Superior temporal gyrus (tissue), 1 donor: ENCODE measurements around the gene CACNA2D4.
A peak's percentile ranks its signal among the peaks of the same experiment; 100 is the strongest.

Experiments
- DNase-seq: peaks from one replicate; pipeline ENCODE4 v3.0.0-alpha.2; 2016; ENCODE audit errors: extremely low spot score

Gene CACNA2D4

DNA sequence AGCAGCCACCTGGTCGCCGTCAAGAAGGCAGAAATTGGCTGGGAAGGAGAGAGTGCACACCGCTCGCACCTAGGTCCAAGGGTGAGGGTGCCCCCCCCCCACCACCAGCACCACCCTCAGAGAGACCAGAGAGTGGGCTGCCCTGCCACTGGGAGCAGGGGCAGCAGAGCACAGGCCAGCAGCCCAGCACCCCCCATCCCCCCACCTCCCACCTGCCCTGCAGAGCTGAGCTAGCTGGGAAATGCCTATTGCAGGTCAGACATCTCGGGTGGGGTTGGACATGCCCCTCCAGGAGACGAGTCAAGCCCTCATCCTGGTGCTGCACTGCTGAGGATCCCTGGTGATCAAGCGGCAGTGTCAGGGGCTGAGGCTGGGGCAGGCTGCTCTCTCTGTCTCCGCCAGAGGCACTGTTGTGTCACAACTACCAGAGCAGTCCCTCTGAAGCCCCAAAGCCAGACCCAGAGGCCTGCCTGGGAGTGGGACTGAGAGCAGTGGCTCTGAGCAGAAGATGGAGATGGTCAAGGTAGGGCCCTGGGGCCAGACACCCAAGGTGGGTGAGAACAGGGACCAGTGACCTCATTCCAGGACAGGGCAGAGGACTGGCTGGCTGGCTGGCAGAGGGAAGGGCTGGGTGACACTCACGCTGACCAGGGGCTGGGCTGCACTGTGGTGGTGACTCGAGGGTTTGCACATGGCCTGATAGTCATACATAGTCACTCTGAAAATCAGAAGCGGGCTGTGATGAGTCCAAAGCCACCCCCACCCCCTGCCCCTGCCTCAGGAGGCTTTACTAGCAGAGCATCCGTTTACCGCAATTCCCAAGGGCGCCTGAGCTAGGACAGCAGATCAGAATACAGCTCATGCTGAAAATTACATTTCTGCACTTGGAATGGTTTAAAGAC is 117.8 kb downstream of the CACNA2D4 start:
- no peak for DNase-seq

DNA sequence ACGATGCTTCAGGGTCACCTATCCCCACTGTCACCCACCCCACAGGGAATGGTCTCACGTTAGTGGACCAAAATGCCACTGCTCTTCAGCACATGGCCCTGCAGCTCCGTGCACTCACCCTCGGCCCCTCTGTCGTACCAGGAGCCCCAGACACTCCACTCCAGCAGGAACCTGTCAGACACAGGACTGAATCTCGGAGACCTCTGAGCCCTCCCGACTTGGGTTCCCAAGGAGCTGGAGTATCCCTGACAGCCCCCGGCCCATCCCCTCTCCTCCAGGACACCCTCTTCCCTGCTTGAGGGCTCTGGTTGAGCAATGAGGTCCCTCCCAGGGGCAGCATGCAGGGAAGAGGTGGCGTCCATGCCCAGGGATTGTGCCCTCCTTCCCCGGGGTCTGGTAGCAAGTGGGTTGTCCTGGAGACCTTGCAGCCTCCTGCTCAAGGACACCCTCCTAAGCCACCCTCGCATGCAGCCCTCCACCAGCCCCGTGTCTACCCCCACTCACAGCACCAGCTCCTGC is 118.5 kb downstream of the CACNA2D4 start:
- DNase-seq, result no peak

DNA sequence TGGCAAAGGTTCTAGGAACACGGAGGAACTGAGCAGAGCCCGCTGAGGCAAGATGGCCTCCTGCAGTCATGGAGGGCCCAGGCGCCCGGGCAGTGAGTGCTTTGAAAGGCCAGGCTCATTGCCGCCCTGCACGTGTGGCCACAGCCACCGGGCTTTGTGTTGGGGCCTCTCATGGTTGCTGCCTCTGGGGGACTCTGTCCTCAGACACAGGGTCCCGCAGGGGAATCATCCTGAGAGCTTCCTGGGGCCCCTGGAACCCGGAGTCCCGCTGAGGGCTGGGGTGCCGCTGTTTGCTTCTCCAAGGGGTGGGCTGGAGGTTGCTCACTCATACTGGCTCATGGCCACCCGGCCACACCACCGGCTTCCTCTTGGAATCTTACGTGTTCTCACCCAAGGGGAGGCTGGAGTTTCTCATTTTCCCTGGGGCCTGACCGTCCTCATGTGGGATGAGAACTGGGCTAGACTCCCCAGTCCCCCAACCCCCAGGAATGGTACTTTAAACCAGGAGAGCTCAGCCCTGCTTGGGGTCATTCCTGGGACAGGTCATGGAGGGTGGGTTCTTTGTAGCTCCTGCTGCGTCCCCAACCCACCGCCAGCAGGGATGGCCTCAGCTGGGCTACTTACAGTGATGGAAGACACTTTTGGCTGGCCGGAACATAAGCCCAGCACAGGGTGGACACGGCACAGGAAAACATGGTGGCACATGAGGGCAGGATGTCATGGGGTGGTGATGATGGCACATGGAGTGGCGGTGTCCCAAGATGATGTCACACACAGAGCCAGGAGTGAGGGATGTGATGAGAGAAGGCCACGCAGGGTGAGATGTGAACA is 119.2 kb downstream of the CACNA2D4 start:
- DNase-seq, result no peak

DNA sequence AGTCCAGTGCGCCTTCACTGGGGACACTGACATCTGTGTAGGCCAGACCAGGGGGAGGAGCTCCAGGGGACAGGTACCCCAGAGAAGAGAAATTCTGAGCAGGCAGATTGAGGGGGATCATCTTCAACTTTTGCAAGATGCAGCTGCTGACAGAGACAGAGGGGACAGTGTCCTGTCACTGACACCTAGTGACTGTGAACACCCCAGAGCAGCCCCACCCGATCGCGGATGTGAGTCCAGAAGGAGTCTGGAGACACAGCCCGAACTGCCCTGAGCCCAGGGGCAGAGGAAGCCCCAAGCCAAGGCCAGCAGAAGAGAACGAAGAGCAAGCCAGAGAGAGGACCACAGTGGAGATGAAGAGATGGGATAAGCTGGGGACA is 119.8 kb downstream of the CACNA2D4 start:
- DNase-seq, result no peak

DNA sequence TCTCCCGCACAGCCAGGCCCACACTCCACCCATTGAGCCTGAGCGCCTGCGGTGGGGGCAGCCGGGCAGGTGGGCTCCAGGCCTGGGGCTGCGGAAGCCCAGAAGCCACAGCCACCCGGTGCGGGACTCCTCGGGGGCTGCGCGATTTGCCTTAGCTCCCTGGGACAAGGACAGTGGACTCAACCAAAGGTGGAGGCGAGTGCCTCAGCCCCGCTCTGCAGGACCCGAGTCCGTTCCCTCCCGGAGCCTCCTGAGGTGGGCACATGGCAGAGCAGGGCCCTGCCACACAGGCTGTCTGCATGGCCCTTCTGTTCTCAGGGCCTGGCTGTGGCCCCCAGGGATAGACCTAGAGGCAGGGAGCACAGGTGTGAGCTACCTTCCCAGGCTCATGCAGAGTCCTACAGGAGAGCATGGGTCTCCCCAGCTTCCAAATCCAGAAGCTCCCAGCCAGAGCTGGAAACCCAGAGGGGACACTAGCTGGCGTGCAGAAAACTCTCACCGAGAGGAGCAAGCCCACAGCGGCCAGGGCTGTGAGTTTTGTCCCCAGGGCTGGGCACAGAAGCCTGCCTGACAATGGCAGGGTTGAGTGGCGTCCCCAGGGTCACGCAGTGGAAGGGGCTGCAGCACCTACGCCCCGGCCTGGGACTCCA is 120.3 kb downstream of the CACNA2D4 start:
- DNase-seq, result no peak

DNA sequence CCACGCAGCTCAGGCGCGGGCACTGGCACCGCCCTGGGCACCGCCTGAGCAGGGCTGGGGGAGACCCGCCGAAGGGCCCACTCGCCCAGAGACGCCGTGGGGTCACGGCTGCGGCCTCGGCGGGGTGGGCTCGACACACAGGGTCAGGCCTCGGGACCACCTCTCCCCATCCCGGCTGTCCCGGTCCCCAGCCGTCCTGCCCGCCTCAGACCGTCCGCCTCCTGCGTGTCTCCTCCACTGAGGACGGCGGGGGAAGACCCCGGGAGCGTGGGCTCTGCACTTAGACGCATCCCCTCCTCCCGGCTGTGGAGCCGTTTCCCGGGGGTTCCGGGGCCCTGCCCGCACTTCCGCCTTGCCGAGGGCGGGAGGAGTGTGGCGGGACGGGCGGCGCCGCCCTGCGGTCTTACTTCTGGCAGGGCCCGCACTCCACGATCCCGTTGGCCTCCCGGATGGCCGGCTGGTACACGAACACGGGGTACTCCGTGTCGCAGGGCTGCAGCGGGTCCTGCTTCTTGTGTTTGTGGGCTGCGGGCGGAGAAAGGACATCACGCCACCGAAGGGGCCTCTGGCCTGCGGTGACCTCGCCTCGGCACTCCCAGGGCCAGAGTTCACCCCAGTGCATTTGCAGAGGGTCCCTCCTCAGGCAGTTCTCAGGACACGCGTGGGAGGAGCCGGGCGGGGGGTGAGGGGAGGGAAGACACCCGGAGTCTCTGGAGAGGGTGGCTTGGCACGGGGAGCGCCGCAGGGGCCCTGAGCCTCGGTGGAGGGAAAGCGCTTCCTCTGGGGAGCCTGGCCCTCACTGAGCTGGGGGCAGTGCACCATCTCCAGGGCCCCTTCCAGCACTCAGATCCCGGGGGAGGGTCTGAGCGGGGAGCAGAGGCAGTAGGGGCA is 121.2 kb downstream of the CACNA2D4 start:
- DNase-seq, result no peak

DNA sequence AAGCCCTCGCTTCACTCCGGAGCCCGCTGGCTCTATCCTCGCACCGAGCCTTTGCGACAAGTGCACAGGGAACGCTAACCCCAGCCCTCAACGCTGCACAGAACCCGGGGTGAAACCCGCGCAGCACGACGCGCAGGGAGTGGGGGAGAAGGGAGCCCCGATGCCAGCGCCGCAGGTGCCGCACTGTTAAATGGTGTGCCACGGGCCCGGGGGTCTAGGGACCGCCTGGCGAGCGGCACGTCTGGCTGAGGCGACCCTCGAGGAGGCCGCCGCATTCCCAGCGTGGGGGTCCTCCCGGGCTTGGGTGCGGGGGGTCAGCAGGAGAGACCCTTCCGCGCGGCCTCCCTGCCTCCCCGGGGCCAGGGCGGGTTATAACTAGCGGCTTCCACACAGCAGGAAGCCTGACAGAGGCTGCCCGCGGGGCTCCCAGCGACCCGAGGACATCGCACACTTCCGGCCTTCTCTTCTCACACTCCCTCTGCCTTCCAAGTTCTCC is 121.9 kb downstream of the CACNA2D4 start:
- DNase-seq, result no peak

DNA sequence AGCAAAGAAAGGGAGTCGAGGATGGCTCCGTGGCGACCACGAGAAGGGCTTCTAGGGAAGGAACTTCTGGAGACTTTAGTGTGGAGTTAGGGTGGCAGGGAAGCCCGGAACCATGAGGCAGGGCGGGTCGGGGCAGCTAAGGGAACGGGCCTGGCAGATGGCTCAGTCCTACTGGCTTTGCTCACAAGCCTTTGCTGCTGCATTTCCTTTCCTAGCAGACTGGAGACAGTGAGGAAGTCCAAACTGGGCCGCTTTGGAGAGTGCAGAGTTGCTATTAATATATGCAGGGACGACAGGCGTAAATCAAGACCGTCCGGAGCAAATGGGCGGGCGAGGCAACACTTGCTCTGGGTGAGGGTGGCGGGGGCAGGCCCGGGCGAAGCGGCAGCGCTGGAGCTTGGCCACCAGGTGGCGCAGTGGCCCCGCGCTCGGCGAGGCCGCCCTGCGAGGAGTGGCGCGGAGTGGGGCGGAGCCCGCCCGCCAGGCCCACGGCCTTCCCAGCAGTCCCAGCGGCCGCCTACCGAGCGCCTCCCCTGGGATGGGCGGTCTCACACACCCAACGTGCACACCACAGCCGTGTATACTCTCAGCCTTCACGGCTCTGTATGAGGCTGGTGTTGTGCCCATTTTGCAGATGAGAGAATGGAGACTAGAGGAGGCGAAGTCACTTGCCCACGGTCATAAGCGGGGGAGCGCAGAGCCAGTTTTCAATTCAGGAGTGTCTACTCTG is 122.5 kb downstream of the CACNA2D4 start:
- peak; percentile 88 for DNase-seq

DNA sequence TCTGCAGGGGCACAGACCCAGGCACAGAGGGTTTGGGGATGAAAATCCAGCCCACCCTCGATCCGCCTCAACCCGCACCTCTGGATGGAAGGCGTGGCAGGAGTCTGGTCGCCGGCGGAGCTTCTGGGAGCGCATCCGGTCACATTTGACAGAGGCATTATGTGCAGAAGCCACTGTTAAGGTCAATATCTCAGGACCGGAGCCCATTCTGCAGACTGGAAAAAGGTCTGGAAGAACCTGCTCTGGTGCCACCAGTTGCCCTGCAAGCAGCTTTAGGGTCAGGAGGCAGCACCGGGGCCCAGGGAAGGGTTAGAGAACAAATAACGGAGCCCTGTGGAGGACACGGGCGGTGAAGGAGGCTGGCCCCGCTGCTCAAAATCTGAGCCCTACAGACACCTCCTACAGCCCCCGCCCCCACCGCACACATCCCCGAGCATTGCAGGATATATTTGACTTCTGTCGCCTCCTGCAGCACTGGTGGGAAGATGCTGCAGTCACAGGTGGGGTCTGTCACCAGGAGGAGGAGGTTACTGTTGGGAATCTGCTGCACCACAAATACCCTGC is 123.1 kb downstream of the CACNA2D4 start:
- DNase-seq, result no peak

DNA sequence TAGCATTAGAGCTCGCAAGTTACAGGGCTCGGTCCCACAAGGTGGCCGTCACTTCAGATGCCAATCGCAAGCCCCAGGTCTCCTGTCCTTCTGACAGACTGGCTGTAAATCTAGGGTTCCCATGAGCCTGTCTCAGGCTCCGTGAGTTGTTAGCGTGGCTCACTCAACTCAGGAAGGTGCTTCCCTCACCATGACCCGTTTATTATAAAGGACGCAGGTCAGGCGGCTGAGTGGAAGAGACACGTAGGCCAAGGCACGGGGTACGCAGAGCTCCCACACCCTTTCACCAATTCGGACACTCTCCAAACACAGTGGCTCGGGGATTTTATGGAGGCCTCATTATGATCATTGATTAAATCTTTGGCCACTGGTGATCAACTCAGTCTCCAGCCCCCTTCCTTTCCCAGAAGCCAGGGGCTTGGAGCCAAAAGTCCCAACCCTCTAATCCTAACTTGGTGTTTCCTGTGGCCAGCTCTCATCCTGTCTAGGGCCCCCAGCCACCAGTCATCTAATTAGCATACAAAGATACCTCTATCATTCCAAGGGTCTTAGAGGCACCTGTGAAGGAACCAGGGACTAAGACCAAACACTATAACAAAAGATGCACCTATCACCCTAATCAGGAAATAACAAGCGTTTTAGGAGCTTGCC is 123.9 kb downstream of the CACNA2D4 start:
- DNase-seq, result no peak

DNA sequence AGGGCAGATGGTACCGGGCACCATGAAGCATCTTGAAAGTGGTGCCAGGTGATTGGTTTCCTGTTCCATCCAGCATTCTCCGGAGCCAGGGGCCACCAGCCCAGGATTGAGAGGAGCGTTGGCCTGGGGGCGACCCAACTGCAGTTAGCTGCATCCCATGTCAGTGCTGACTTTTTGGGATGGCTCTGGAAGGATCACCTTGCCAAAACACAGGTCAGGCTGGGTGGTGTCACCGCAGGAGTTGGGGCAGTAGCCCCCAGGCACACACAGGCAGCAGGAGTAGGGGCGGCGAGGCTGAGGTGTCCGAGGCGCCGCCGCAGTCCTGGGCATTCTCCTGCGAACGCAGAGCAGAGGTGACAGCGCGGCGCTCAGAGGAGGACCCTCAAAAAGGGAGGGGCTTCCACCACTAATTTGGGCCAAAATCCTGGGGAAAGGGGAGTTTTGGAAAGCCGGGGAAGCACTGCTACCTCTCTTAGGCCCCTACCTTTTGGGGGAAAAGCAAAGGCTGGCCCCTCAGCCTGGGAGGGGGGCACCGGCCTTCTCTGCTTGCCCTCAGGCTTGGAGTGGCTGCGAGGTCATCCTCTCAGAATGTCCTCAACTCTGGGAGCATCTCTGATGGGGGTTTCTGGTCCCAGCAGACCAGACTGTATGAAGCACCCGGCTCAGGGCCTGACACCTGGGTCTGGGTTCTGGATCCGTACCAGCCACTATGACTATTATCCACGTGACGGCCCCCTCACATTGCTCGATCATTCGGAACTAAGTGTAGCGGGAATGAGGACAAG is 124.8 kb downstream of the CACNA2D4 start:
- DNase-seq, result no peak

DNA sequence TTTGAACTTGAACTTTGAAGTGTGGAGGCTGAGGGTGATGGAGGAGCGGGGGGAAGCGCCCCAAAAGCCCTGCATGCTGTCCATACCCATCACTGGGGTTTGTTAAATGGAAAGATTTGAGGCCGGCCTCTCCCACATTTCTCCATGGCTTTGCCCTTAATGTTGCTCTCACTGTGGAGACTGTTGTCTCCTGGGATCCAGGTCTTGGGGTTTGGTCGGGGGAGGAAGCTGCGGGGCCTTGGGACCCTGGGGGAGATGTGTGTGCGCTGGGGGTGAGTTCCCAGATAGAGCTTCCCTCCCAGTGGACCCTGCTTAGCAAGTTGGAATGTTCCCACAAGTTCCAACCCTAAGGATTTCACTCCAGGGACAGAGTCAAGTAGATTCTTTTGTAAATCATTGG is 126.0 kb downstream of the CACNA2D4 start:
- DNase-seq, result no peak

DNA sequence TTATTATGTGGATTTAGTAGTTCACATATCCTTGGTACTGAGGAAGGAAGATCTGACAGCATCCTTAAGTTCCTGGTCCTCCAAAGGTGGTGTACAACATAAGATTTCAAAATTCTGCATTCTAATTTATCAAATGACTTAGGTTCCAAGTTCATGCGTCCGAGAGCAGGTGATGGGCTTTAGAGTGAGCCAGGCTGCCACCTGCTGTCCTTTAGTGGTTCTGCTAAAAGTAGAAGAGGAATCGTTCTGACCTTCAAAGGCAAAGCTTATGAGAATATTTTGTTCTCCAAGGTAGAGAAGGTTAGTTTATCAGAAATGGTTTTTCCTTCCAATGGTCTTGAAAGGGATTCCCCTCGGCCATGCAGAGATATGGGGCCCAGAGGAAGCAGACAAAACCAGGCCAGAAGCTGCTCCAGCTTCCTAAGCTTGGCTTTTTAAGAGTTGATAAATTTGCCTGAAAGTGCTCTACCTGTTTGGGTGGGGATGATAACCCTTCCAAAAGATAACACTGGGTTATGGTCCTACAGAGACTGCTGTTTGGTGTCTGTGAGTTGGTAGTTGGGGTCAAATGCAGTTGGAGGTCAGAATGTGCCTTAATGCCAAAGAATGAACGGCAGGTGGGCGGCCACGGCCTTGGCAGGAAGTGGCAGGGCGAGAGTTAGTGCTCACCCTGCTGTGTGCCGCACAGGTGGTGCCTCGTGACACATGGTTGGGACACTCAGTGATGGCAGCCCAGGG is 127.2 kb downstream of the CACNA2D4 start:
- DNase-seq, result peak; percentile 93

DNA sequence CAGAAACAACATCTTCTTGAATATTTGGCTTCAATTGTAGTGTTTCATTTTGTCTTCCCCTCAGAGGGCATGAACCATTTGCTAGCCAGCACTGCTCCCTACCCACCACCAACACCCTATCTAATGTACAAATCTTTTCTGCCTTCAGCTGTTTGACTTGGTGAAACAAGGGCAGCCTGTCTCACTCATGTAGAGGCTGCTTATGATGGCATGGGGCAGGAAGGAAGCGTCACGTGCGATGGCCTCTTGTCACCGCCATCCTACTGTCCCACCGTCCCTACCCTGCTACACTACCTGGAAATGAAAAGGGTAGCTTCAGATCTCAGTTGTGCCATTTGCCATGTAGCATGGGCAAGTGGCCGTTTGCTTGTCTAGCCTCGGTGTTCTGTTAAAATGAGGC is 128.0 kb downstream of the CACNA2D4 start:
- DNase-seq, result peak; percentile 55

DNA sequence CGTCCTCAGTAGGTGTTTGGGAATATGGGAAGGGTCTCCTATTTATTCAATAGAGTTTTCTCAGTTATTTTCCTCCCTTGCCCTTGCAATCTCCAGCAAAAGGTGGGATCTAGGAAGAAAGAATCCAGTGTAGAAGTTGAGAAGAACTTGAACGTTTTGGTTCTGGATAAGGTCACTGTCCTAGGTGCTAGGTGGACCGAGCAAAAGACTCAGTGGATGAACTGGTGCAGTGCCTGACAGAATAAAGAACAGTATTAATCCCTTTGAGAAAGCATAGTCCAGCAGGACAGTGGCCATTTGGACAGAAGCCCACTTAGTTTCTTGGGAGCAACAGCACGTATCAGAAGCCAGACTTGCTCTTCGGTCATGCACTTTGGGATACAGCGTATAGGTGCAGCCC is 130.7 kb downstream of the CACNA2D4 start:
- DNase-seq, result no peak

DNA sequence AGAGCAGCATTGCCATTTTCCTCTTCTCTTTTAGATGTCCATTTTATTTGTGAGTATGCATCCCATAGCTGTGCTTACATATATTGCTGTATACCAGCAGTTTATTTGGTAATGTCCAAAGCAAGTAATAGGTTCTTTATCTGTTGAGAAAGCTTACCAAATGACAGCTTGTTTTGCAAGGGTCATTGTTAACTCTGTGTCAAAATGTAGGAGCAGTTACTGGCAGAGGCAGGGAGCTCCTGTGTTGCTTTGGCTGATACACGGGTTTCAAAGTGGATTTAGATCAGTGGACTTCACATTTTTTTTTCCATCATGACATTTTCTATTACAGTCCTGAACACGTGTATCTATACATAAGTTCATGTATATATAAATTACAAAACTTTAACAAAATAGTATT is 136.2 kb downstream of the CACNA2D4 start:
- peak; percentile 29 for DNase-seq

DNA sequence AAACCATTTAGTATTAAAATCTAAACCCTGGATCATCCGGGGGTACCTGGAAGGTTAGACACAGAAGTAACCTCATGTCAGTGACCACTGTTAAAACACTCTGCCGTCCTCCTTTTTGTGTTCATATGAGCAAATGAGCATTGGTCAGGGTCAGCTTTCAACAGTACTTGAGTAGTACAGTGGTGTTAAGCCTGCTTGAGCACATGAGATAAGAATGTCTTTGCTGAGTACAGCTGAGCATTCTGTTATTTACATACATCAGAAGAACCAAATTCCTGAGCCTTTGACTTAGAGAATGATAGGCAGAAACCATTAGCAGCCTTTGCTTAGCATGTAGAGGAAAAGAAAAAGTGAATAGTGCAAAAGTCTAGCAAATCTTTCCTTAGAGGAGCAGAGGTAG is 136.7 kb downstream of the CACNA2D4 start:
- no peak for DNase-seq

DNA sequence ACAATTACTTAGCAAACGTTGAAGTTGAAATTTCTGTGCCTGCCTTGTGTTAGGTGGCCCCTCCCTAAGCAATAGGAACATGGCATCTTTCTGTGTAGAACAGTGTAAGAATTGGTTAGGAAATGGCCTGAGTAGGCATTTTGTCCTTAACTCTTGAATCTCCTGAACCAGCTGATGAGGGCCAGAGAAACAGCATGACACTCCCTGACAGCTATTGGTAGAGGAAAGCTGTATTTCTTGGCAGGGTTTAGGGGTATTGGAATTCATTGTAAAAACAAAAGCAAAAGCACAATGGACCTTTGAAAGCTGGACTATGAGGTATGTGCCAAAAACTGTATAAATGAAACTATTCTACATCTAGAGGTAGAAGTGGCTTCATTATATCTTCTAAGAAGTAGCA is 138.7 kb downstream of the CACNA2D4 start:
- DNase-seq, result peak; percentile 88
